ENCODE measurements around the gene ABI3BP. TPM values are rescaled to one million over a fixed set of nuclear protein-coding genes. Genes with fewer than 3 reads are reported as not detected.

The ABI3BP gene
- total RNA-seq, 1 experiment from 2014 or later = 0.15 TPM

DNA sequence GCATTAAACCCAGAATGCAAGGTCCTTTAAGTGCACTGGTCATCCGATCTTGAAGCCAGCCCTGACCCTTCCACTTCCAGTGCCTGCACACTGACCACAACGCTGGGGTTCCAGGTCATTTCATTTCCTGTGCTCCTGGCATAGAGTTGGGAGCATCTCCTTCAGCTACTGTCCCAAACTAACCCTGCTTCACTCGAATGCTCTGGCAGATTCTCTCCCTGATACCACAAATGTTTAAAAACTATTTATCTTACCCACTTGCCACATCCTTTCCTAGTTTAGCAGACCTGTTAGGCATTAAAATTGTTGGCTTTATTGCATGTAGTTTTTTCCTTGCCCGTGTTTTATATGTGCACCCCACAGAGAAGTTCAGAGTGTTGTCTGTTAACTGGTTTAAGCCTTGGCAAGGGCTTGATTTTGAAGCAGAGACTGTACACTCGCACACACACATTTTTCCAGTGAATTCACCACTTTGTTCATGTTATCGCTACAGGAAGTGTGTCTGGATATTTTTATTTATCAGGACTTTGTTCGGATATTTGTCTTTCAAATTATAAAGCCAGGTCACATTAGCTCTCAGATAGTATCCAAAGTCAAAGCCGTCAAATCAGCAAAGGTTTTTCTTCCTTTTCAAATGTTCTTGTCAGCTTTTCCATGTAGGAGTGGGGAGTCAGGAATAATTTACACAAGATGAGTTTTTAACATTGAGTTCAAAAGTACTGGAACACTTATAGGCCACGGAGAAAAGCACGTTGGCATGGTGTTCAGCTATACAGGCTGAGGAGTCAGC lies 77.3 kb downstream of the ABI3BP start:
- H3K27ac ChIP-seq (ENCODE audit: low read depth, low read length) = no peak overlapping the region
- H3K4me3 ChIP-seq (replicated peaks in 1 of 2; ENCODE audit: low read depth in 1 of 2, low read length in 2 of 2) = no peak overlapping the region
- intact Hi-C loops (cut with micrococcal nuclease) = no loop called here
- no peaks in the 10 kb centered on the region for H3K79me2 ChIP-seq (ENCODE audit: insufficient read depth, low read length)
- no peak overlapping the region for H3K4me2 ChIP-seq (ENCODE audit: low read length)
- no peaks in the 10 kb centered on the region for H3K36me3 ChIP-seq (ENCODE audit: control insufficient read depth in 1 of 2, insufficient read depth in 2 of 2, low read length in 2 of 2)
- RAD21 ChIA-PET (ENCODE audit: low non-redundant PET in 1 of 2, low total read pairs in 2 of 2, uncharacterized antibody in 2 of 2, unreplicated experiment in 2 of 2) = no interaction called here
- no peaks in the 10 kb centered on the region for H3K4me1 ChIP-seq (ENCODE audit: control insufficient read depth in 1 of 2, insufficient read depth in 2 of 2, low read length in 2 of 2)
- H3K27me3 ChIP-seq (ENCODE audit: insufficient read depth, low read length) = no peaks in the 10 kb centered on the region
- BruUV-seq (replicated peaks) = no TSS peak
- no peaks in the 10 kb centered on the region for H3K9me3 ChIP-seq (ENCODE audit: control insufficient read depth in 1 of 2, insufficient read depth in 1 of 2, low read depth in 1 of 2, low read length in 2 of 2)
- DNase-seq (ENCODE audit: low read depth, low spot score) = no peak
- no peaks in the 10 kb centered on the region for H3K9me2 ChIP-seq (ENCODE audit: insufficient read depth)
- no peak overlapping the region for H3K9ac ChIP-seq (ENCODE audit: low read length)
- ATAC-seq = no peak
- H4K20me1 ChIP-seq (ENCODE audit: insufficient read depth) = no peaks in the 10 kb centered on the region
- CTCF ChIA-PET = no interaction called here
- no peak overlapping the region for H2AFZ ChIP-seq (ENCODE audit: low read depth, low read length, poor library complexity, severe bottlenecking)
- TF ChIP-seq, protein P1, sequence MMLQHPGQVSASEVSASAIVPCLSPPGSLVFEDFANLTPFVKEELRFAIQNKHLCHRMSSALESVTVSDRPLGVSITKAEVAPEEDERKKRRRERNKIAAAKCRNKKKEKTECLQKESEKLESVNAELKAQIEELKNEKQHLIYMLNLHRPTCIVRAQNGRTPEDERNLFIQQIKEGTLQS (IDR thresholded peaks at IDR 0.05) = no peak
- no peak for TF ChIP-seq EGR1 (IDR thresholded peaks at IDR 0.05; ENCODE audit: low read depth)
- TF ChIP-seq POLR2AphosphoS5 (IDR thresholded peaks at IDR 0.05; ENCODE audit: low read depth, low read length) = no peak
- TF ChIP-seq TCF7L2 (IDR thresholded peaks at IDR 0.05; ENCODE audit: borderline replicate concordance, extremely low read depth, insufficient read depth, insufficient read length) = no peak
- TF ChIP-seq JUND (IDR thresholded peaks at IDR 0.05) = no peak
- TF ChIP-seq CEBPB (IDR thresholded peaks at IDR 0.05; ENCODE audit: low read depth) = no peak
- no peak for TF ChIP-seq EZH2phosphoT487 (IDR thresholded peaks at IDR 0.05; ENCODE audit: borderline replicate concordance)
- TF ChIP-seq ZNF274 (IDR thresholded peaks at IDR 0.05; ENCODE audit: low read depth, low read length) = no peak
- POLR2A ChIA-PET = no interaction called here

DNA sequence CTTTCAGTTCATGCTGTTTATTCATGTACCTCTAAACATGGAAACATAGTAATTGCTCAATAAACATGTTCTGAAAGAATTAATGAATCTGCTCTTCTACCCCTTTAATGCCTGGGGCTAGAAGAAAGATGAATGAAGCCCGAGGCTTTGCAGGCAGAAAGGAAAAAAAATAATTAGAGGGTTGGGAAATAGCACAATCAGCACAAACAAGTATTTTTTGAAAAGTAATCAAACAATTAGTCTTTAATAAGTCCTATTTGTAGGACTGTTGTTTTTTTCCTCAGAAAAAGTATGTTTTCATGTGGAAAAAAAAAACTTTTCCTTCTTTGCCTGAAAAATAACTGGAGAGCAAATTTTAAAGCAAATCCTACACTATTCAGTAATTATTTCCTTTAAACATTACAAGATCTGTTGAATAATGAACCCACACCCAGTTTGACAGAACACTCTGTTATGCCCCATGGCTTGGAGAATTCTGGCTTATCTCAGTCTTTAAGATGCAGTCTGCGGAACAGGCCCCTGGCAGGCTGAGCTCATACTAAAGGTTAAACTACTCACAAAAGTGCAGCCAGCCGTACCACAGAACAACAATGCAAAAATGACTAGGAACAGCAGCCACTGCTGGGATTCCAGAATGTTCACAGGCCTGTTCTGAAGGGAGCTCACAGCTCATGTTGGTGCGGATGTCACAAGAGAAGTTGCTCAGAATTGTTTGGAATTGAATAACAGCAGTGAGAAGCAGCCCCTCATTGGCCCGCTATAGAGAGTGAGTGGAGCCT lies 79.2 kb downstream of the ABI3BP start:
- H3K27ac ChIP-seq (ENCODE audit: low read depth, low read length) = no peak overlapping the region
- no peak overlapping the region for H2AFZ ChIP-seq (ENCODE audit: low read depth, low read length, poor library complexity, severe bottlenecking)
- no peaks in the 10 kb centered on the region for H4K20me1 ChIP-seq (ENCODE audit: insufficient read depth)
- no peaks in the 10 kb centered on the region for H3K36me3 ChIP-seq (ENCODE audit: control insufficient read depth in 1 of 2, insufficient read depth in 2 of 2, low read length in 2 of 2)
- no peaks in the 10 kb centered on the region for H3K27me3 ChIP-seq (ENCODE audit: insufficient read depth, low read length)
- H3K9me2 ChIP-seq (ENCODE audit: insufficient read depth) = no peaks in the 10 kb centered on the region
- no peaks in the 10 kb centered on the region for H3K79me2 ChIP-seq (ENCODE audit: insufficient read depth, low read length)
- intact Hi-C loops (cut with micrococcal nuclease) = no loop called here
- ATAC-seq (no peak), DNase-seq (ENCODE audit: low read depth, low spot score) (no peak)
- H3K9ac ChIP-seq (ENCODE audit: low read length) = no peak overlapping the region
- no peaks in the 10 kb centered on the region for H3K4me1 ChIP-seq (ENCODE audit: control insufficient read depth in 1 of 2, insufficient read depth in 2 of 2, low read length in 2 of 2)
- POLR2A ChIA-PET = no interaction called here
- RAD21 ChIA-PET (ENCODE audit: low non-redundant PET in 1 of 2, low total read pairs in 2 of 2, uncharacterized antibody in 2 of 2, unreplicated experiment in 2 of 2) = no interaction called here
- H3K4me2 ChIP-seq (ENCODE audit: low read length) = no peak overlapping the region
- no TSS peak for BruUV-seq (replicated peaks)
- no peak overlapping the region for H3K4me3 ChIP-seq (replicated peaks in 1 of 2; ENCODE audit: low read depth in 1 of 2, low read length in 2 of 2)
- CTCF ChIA-PET = no interaction called here
- H3K9me3 ChIP-seq (ENCODE audit: control insufficient read depth in 1 of 2, insufficient read depth in 1 of 2, low read depth in 1 of 2, low read length in 2 of 2) = no peaks in the 10 kb centered on the region
- no peak for TF ChIP-seq SIN3A (IDR thresholded peaks at IDR 0.05; ENCODE audit: low read depth)
- no peak for TF ChIP-seq SP1 (IDR thresholded peaks at IDR 0.05; ENCODE audit: low read depth)
- TF ChIP-seq EZH2phosphoT487 (IDR thresholded peaks at IDR 0.05; ENCODE audit: borderline replicate concordance) = no peak
- TF ChIP-seq SRF (IDR thresholded peaks at IDR 0.05; ENCODE audit: low read depth) = no peak
- no peak for TF ChIP-seq EGR1 (IDR thresholded peaks at IDR 0.05; ENCODE audit: low read depth)
- TF ChIP-seq CEBPB (IDR thresholded peaks at IDR 0.05; ENCODE audit: low read depth) = no peak
- no peak for TF ChIP-seq YY1 (IDR thresholded peaks at IDR 0.05; ENCODE audit: extremely low read depth, insufficient replicate concordance, low read depth, low read length)
- TF ChIP-seq, protein P2, sequence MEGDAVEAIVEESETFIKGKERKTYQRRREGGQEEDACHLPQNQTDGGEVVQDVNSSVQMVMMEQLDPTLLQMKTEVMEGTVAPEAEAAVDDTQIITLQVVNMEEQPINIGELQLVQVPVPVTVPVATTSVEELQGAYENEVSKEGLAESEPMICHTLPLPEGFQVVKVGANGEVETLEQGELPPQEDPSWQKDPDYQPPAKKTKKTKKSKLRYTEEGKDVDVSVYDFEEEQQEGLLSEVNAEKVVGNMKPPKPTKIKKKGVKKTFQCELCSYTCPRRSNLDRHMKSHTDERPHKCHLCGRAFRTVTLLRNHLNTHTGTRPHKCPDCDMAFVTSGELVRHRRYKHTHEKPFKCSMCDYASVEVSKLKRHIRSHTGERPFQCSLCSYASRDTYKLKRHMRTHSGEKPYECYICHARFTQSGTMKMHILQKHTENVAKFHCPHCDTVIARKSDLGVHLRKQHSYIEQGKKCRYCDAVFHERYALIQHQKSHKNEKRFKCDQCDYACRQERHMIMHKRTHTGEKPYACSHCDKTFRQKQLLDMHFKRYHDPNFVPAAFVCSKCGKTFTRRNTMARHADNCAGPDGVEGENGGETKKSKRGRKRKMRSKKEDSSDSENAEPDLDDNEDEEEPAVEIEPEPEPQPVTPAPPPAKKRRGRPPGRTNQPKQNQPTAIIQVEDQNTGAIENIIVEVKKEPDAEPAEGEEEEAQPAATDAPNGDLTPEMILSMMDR (IDR thresholded peaks at IDR 0.05 in 2 of 3, conservative IDR thresholded peaks at IDR 0.05 in 1 of 3; ENCODE audit: borderline replicate concordance in 1 of 3, insufficient read depth in 1 of 3, low read depth in 2 of 3, low read length in 2 of 3) = no peak
- TF ChIP-seq, protein P3, sequence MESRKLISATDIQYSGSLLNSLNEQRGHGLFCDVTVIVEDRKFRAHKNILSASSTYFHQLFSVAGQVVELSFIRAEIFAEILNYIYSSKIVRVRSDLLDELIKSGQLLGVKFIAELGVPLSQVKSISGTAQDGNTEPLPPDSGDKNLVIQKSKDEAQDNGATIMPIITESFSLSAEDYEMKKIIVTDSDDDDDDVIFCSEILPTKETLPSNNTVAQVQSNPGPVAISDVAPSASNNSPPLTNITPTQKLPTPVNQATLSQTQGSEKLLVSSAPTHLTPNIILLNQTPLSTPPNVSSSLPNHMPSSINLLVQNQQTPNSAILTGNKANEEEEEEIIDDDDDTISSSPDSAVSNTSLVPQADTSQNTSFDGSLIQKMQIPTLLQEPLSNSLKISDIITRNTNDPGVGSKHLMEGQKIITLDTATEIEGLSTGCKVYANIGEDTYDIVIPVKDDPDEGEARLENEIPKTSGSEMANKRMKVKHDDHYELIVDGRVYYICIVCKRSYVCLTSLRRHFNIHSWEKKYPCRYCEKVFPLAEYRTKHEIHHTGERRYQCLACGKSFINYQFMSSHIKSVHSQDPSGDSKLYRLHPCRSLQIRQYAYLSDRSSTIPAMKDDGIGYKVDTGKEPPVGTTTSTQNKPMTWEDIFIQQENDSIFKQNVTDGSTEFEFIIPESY (IDR thresholded peaks at IDR 0.05; ENCODE audit: extremely low read depth, insufficient replicate concordance, low read length) = no peak
